ENCODE measurements around the gene ZP4. TPM values are rescaled to one million over a fixed set of nuclear protein-coding genes. Genes with fewer than 3 reads are reported as not detected.

The ZP4 gene
- total and polyA plus RNA-seq, 2 of the 13 experiments (the other 11 are each of a cell fraction or from before 2014, with no cell fraction given) = not detected

DNA sequence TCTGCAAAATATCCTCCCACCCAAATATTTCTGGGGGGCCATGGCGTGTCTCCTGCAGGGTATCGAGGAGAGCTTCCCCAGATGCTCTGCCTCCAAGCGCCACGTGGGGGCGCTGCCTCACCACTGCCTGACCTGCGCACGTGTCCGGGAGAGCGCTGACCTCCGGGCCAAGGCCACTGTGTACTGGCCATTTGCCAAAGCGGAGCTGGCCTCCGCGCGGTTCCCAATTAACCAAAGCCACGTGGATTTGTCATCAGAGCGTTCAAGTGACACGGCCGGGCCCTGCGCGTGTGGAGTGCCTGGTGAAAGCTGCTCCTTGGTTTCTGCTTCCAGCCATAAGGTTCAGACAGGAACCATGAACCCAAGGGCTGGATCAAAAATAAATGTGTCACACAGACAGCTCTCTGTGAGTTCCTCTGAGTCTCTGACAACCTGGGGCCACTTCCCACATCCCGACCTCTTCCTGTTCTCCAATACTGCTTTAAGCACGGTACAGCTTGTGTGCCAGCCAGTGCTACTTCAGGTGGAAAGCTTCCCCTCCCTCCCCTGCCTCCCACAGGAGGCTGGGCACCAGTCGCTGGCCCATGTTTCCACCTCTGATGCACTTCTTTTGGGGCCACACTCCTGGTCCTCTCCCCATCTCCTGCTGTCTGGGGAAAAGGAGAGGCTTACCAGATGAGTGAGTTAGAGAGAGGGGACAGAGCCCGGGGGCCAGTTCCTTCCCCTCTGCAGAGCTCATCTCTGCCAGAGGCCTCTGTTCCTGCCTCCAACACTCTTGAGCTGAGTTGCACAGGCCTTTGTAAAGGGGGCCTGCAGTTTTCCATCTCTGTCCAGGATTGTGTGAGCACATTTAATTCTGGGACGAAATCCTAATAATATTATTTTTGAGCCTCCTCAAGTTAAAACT is 26.1 kb downstream of the ZP4 start (continued):
- TF ChIP-seq, protein P1, sequence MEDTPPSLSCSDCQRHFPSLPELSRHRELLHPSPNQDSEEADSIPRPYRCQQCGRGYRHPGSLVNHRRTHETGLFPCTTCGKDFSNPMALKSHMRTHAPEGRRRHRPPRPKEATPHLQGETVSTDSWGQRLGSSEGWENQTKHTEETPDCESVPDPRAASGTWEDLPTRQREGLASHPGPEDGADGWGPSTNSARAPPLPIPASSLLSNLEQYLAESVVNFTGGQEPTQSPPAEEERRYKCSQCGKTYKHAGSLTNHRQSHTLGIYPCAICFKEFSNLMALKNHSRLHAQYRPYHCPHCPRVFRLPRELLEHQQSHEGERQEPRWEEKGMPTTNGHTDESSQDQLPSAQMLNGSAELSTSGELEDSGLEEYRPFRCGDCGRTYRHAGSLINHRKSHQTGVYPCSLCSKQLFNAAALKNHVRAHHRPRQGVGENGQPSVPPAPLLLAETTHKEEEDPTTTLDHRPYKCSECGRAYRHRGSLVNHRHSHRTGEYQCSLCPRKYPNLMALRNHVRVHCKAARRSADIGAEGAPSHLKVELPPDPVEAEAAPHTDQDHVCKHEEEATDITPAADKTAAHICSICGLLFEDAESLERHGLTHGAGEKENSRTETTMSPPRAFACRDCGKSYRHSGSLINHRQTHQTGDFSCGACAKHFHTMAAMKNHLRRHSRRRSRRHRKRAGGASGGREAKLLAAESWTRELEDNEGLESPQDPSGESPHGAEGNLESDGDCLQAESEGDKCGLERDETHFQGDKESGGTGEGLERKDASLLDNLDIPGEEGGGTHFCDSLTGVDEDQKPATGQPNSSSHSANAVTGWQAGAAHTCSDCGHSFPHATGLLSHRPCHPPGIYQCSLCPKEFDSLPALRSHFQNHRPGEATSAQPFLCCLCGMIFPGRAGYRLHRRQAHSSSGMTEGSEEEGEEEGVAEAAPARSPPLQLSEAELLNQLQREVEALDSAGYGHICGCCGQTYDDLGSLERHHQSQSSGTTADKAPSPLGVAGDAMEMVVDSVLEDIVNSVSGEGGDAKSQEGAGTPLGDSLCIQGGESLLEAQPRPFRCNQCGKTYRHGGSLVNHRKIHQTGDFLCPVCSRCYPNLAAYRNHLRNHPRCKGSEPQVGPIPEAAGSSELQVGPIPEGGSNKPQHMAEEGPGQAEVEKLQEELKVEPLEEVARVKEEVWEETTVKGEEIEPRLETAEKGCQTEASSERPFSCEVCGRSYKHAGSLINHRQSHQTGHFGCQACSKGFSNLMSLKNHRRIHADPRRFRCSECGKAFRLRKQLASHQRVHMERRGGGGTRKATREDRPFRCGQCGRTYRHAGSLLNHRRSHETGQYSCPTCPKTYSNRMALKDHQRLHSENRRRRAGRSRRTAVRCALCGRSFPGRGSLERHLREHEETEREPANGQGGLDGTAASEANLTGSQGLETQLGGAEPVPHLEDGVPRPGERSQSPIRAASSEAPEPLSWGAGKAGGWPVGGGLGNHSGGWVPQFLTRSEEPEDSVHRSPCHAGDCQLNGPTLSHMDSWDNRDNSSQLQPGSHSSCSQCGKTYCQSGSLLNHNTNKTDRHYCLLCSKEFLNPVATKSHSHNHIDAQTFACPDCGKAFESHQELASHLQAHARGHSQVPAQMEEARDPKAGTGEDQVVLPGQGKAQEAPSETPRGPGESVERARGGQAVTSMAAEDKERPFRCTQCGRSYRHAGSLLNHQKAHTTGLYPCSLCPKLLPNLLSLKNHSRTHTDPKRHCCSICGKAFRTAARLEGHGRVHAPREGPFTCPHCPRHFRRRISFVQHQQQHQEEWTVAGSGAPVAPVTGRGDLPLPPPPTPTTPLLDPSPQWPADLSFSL (CRISPR knock-in tag; IDR thresholded peaks at IDR 0.05) = no peak
- TF ChIP-seq ZXDC (CRISPR knock-in tag; IDR thresholded peaks at IDR 0.05) = no peak
- peak; percentile 85 for TF ChIP-seq ZNF687 (CRISPR knock-in tag; IDR thresholded peaks at IDR 0.05)
- TF ChIP-seq SETDB1 (CRISPR knock-in tag; IDR thresholded peaks at IDR 0.05; ENCODE audit: borderline replicate concordance) = no peak
- no peak for TF ChIP-seq RBAK (CRISPR knock-in tag; IDR thresholded peaks at IDR 0.05)
- TF ChIP-seq KDM1A (CRISPR knock-in tag; IDR thresholded peaks at IDR 0.05) = no peak
- no peak for TF ChIP-seq ZNF678 (CRISPR knock-in tag; IDR thresholded peaks at IDR 0.05)
- no peak for TF ChIP-seq NFE2 (CRISPR knock-in tag; IDR thresholded peaks at IDR 0.05)
- TF ChIP-seq ZNF780A (CRISPR knock-in tag; IDR thresholded peaks at IDR 0.05) = no peak; the same call in 1 of the 2 replicates
- no peak for TF ChIP-seq PTBP1 (IDR thresholded peaks at IDR 0.05; ENCODE audit: low read depth, low read length, poor library complexity, severe bottlenecking)

All from HepG2 (cell line).